HG03378 (cell line): ENCODE measurements around the gene CABP5.
"Not testable (repeated sequence)": the region's sequence is repeated elsewhere in the genome, so short reads cannot be mapped to it uniquely, and the experiment has no call there.

ENCODE experiments used
- ATAC-seq: cut with Tn5 transposase; IDR thresholded peaks from one replicate; pipeline ENCODE4 v1.9.1; 2021; ENCODE audit warnings: mild to moderate bottlenecking, moderate library complexity; ENCODE audit not compliant: unreplicated experiment

Gene CABP5

GRCh38 chr19:48043675-48044258 lies at the start of gene CABP5:
TSS of gene CABP5 (minus strand) at chr19:48044079. CDS start at chr19:48043922, 157 bp downstream.
- no peak for ATAC-seq

GRCh38 chr19:48091111-48091718 lies 47.3 kb upstream of the CABP5 start:
- ATAC-seq, result not testable (repeated sequence)

DNA sequence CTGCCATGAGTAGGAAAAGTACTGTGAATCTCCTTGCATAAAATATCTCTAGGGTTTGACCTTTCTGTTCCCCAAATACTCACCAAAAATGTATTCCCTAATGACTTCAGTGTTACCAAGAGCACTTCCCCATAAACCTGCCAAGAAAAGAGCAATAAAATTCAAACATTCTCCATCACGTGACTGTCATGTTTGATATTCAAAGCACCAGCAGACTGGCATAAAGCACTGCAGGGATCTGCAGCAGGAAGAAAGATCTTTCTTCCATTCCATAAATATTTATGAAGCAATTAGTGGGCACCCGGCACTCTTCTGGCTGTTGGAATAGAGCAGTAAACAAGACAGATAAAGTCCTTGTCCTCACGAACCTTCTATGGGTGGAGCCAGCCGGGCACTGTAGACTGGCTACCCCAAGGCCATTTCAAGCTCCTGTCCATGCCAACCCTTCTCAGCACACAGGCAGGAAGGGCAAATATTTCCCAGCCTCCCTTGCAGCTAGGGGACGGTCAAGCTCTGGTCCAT lies 46.5 kb upstream of the CABP5 start:
- ATAC-seq, result no peak

GRCh38 chr19:48088991-48089390 lies 45.1 kb upstream of the CABP5 start:
- not testable (repeated sequence) for ATAC-seq

DNA sequence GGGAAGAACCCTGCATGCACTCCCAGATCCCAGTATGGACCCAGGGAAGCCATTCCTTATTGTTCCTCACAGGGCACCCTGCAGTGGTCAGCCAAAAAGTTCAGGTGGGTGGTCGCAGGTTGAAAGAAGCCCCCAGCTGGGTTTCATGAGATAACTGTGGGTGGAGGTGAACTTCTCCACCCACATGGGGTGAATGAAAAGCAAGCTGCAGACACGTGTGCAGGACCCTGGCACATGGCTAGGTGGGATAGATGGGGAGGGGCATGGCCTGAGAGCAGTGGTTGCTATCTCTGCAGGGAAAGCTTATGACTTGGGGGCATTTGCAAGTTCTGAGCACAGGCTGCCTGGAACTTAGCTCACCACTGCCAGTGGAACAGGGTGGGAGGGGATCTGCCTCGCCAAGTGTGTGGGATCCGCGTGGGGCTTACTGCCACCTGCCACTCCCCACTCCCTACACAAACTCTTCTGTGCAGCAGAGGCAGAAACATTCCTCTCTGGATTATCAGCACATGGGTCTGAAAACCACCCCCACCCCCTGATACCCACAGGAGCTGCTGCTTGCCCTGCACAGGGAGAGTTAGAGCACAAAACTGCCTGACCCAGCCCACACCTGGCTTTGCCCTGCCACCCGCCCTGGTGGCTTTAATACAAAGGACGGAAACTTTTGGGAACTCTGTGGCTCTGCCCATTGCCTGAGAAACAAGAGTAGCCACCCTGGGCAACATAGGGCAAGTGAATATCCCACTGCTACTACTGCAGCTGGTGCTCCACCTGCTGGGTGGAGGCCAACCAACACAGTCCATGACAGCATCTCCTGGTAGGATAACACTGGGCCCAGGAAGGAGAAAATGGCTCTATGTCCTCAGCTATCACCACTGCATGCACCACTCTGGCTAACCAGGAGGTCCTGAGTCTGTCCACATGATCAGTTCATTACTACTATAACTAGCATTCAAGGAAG lies 42.3 kb upstream of the CABP5 start:
- no peak for ATAC-seq

GRCh38 chr19:48085076-48085475 lies 41.2 kb upstream of the CABP5 start:
- ATAC-seq, result no peak

DNA sequence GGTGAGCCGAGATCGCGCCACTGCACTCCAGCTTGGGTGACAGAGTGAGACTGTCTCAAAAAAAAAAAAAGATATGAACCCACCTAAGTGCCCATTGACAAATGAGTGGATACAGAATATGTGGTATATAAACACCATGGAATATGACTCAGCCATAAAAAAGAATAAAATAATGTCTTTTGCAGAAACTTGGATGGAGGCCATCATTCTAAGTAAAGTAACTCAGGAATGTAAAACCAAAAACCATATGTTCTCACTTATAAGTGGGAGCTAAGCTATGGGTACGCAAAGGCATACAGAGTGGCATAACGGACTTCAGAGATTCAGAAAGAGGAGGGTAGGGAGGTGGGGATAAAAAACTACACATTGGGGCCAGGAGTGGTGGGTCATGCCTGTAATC lies 37.2 kb upstream of the CABP5 start:
- ATAC-seq, result no peak

GRCh38 chr19:48070177-48070769 lies 26.4 kb upstream of the CABP5 start:
- not testable (repeated sequence) for ATAC-seq

- no peak for ATAC-seq
Measured at GRCh38 chr19:48069435-48069834, 25.6 kb upstream of the CABP5 start.

DNA sequence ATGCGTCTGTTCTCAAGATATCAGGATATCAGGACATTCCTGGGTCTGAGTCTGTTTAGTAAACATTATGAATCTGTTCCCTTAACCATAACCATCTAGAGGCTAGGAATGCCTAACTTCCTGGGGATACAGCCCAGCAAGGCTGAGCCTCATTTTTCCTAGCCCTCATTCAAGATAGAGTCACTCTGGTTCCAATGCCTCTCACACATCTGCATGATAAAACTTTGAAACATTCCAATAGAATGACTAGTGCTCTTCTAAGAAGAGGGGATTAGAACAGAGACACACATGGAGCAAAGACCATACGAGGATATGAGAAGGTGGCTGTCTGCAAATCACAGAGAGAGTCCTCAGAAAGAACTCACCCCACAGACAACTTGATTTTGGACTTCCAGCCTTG lies 20.6 kb upstream of the CABP5 start:
- no peak for ATAC-seq

GRCh38 chr19:48061401-48062344 lies 17.8 kb upstream of the CABP5 start:
- ATAC-seq, result no peak

GRCh38 chr19:48060381-48060780 lies 16.5 kb upstream of the CABP5 start:
- ATAC-seq, result no peak

DNA sequence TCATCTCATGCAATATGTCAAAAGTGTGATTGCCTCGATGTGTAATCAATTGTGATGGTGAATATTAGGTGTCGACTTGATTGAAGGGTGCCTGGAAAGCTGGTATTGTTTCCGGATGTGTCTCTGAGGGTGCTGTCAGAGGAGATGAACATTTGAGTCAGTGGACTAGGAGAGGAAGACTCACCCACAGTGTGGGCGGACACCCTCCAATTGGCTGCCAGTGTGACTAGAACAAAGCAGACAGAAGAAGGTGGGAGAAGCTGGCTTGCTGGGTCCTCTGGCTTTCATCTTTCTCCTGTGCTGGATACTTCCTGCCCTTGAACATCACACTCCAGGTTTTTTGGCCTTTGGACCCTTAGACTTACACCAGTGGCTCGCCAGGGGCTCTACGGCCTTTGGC lies 15.5 kb upstream of the CABP5 start:
- ATAC-seq, result no peak

DNA sequence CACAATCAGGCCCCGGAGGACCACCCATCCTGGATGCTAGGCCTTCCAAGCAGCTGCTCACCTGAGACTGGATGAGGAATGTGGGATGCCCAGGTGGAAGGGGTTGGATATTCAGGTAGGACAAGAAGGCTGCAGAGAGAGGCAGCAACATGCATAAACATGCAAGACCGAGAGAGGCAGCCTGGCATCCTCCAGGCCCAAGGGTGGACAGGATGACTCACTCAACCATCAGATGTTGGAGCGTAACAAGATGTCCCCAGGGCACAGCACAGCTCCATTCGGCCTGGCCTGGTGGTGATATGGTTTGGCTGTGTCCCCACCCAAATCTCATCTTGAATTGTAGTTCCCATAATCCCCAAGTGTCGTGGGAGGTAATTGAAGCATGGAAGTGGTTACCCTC lies 10.0 kb upstream of the CABP5 start:
- ATAC-seq, result no peak

- ATAC-seq, result no peak
Measured at GRCh38 chr19:48053076-48053475, 9.2 kb upstream of the CABP5 start.

DNA sequence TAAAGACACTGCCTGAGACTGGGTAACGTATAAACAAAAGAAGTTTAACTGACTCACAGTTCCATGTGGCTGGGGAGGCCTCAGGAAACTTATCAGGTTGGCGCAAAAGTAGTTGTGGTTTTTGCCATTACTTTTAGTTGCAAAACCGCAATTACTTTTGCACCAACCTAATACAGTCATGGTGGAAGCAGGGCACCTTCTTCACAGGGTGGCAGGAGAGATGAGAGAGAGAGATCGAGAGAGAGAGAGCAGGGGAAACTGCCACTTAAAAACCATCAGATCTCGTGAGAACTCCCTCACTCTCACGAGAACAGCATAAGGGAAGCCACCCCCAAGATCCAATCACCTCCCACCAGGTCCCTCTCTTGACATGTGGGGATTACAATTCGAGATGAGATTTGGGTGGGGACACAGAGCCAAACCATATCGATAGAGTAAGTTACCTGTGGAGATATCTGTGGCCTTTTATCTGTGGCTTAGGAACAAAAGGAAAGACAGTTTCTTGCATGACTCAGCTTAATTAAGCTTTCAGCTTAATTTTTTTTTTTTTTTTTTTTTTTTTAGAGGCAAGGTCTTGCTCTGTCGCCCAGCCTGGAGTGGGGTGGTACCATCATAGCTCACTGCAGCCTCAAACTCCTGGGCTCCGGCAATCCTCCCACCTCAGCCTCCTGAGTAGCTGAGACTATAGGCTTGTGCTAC lies 7.6 kb upstream of the CABP5 start:
- ATAC-seq, result no peak

DNA sequence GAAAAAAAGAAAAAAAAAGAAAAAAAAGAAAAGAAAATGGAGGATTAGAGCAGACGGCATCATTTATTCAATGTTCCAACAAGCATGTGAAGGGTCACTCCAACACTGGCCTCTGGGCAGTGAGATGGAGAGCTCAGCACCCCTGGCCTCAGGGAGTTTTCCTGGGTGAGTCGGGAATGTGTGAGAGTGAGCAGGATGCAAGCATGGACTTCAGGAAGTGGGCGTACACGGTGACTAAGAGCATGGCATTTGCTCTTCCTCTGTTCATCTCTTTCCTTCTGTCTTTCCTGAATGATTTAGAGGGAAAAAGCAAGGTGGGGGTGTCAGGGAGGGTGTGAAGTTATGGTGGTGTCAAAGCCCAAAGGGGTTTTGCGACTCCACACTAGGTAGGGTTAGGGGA lies 682 bp upstream of the CABP5 start:
- no peak for ATAC-seq

GRCh38 chr19:48041877-48042580 lies 1.9 kb downstream of the CABP5 start:
- no peak for ATAC-seq

- no peak for ATAC-seq
Measured at GRCh38 chr19:48036765-48037164, 7.1 kb downstream of the CABP5 start.
